Stomach (tissue), 9 donors: ENCODE data around the gene TAPBP. TPM values are rescaled to one million over a fixed set of nuclear protein-coding genes. Genes with fewer than 3 reads are reported as not detected.

ENCODE experiments used
- DNase-seq, 2 donors: peaks; one replicate each; pipeline versions ENCODE4 v3.0.0 to v3.0.0-alpha.2; 2013 to 2019
- H3K27ac ChIP-seq, 5 donors: fragments of 200-600 bp in 4 of 5; sonication (generic) in 4 of 5; one replicate each; pipeline ENCODE4 v1.5.1; 2013 to 2019; ENCODE audit warnings: mild to moderate bottlenecking in 1 of 5, moderate library complexity in 1 of 5
- H3K27me3 ChIP-seq, 3 donors: fragments of 200-600 bp; sonication (generic); one replicate each; pipeline ENCODE4 v1.5.1; 2017 to 2019; ENCODE audit warnings: mixed run types in 1 of 3
- H3K36me3 ChIP-seq, 4 donors: fragments of 200-600 bp; sonication (generic); 1 replicate in 3 of 4; 2 replicates in 1 of 4; pipeline ENCODE4 v1.5.1; 2016 to 2019
- H3K4me1 ChIP-seq, 4 donors: fragments of 200-600 bp; sonication (generic); one replicate each; pipeline ENCODE4 v1.5.1; 2016 to 2019
- H3K4me3 ChIP-seq, 4 donors: fragments of 200-600 bp; sonication (generic) in 3 of 4; one replicate each; pipeline ENCODE4 v1.5.1; 2016 to 2019; ENCODE audit warnings: mild to moderate bottlenecking in 1 of 4
- H3K9me3 ChIP-seq, 4 donors: fragments of 200-600 bp; sonication (generic); one replicate each; pipeline ENCODE4 v1.5.1; 2016 to 2019
- EP300 ChIP-seq: sonication (generic); formaldehyde crosslinking; IDR thresholded peaks from one replicate; pipeline ENCODE4 v1.6.1; 2017; ENCODE audit warnings: antibody characterized with exemption
- POLR2A ChIP-seq, 4 donors: fragments of 450-650 bp; IDR thresholded peaks; one replicate each; pipeline ENCODE4 v1.6.1; 2016; ENCODE audit warnings: antibody characterized with exemption in 4 of 4, control low read depth in 2 of 4, mild to moderate bottlenecking in 1 of 4, moderate library complexity in 1 of 4
- POLR2AphosphoS5 ChIP-seq, 3 donors: sonication (generic); formaldehyde crosslinking; IDR thresholded peaks; one replicate each; pipeline ENCODE4 v1.6.1; 2016; ENCODE audit warnings: antibody characterized with exemption in 3 of 3
- WGBS, 5 donors: extraction: QIAGEN DNeasy Blood & Tissue Kit in 3 of 5; methylation state at CpG; one replicate each; pipeline versions ENCODE4 v1.1.5 to v1.1.7; 2013 to 2018; 5-methylcytosine and 5-hydroxymethylcytosine counted together
- intact Hi-C: fragments of 100-400 bp; cut with DNase I; formaldehyde crosslinking; loops from one replicate; pipeline ENCODE4 v1.15.1; 2023; ENCODE audit warnings: low total_unique reads
- polyA plus RNA-seq, 3 donors: library from polyadenylated mRNA; stranded (reverse); fragments of 200-250 nt; gene quantifications; one replicate each; pipeline ENCODE4 v1.2.3, GENCODE V29; 2013
- total RNA-seq, 5 donors: library from RNA; depleted of rRNA; stranded (reverse); fragments of >200 nt; gene quantifications; one replicate each; pipeline versions ENCODE4 v1.1.0 to v1.2.3, GENCODE V29; 2014 to 2016
- TF ChIP-seq, protein P1 (sequence below), 7 experiments: fragments of 450-650 bp in 4 of 7; fragments of 200-600 bp in 3 of 7; sonication (generic) in 3 of 7; IDR thresholded peaks; one replicate each; pipeline ENCODE4 v1.5.1; 2016 to 2019; ENCODE audit warnings: antibody characterized with exemption in 7 of 7, control low read depth in 2 of 7, mild to moderate bottlenecking in 1 of 7
- donor health status: healthy with polysubstance abuse.
- donor health status: Bipolar disorder and iron deficiency.
- donor health status: healthy.

The TAPBP gene
- total and polyA plus RNA-seq, 8 donors = 17.0 to 242 (median 52.0) TPM

DNA sequence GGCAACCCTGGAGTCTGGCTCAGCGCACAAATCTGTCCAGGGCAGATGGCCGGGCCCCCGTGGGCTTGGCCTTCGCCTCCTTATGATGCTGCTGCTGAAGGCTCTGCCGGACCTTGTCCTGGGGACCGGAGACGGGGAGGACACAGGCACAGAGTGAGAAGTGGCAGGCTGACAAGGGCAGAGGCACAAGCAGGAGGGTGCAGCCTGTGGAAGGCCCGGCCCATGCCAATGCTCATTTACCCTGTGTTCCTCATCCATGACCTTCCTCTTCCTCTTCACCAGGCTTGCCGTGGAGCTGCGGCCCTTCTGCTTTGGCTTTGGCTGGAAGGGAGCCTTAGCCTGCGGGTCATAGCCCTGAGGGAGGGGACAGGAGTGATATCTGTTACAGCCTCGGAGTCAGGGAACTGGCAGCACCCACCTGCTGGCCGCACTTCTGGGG lies 34.6 kb downstream of the TAPBP start:
- WGBS, 5 donors = 56 to 80% (median 66%) methylated on average over 7 to 13 of the region's 13 CpGs
- no peak for TF ChIP-seq POLR2A (IDR thresholded peaks at IDR 0.05)
- TF ChIP-seq, protein P1, sequence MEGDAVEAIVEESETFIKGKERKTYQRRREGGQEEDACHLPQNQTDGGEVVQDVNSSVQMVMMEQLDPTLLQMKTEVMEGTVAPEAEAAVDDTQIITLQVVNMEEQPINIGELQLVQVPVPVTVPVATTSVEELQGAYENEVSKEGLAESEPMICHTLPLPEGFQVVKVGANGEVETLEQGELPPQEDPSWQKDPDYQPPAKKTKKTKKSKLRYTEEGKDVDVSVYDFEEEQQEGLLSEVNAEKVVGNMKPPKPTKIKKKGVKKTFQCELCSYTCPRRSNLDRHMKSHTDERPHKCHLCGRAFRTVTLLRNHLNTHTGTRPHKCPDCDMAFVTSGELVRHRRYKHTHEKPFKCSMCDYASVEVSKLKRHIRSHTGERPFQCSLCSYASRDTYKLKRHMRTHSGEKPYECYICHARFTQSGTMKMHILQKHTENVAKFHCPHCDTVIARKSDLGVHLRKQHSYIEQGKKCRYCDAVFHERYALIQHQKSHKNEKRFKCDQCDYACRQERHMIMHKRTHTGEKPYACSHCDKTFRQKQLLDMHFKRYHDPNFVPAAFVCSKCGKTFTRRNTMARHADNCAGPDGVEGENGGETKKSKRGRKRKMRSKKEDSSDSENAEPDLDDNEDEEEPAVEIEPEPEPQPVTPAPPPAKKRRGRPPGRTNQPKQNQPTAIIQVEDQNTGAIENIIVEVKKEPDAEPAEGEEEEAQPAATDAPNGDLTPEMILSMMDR (IDR thresholded peaks at IDR 0.05) = no peak
- TF ChIP-seq EP300 = no peak
- no peak for TF ChIP-seq POLR2AphosphoS5 (IDR thresholded peaks at IDR 0.05)

DNA sequence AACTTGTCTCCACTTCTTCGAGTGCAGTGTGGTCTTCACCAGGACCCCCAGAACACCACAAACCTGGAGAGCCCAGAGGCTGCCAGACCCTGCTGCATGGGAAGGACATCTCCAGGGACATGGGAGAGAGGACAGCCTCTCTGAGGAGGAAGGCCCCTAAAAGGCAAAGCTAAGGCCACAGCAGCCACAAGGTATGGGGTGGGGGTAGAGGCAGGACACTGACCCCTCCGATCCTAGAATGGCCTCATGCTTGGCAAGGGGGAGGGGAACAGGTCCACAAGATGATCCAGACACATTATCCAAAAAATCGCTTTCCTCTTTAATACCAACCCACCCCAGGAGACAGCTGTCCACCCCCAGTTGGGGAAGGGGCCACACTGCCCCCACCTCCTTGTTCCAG lies 35.1 kb downstream of the TAPBP start:
- 74 to 88% (median 83%) methylated on average over 3 of the region's 3 CpGs for WGBS, 5 donors
- Histone ChIP-seq H3K9me3 (no peaks in the 10 kb centered on the region), H3K4me3 (peak overlapping the region in 2 of 4 donors; percentile 70 to 77), H3K36me3 (peaks cover 49 to 84% (median 83%) of the 10 kb centered on the region in 4 donors), H3K27ac (peak overlapping the region in 3 of 5 donors; percentile 91 to 97 (median 96)), H3K27me3 (no peaks in the 10 kb centered on the region), H3K4me1 (peaks cover 43 to 66% (median 57%) of the 10 kb centered on the region in 4 donors)
- TF ChIP-seq, protein P1 (IDR thresholded peaks at IDR 0.05) = no peak
- no peak for TF ChIP-seq EP300
- no peak for TF ChIP-seq POLR2A (IDR thresholded peaks at IDR 0.05)
- TF ChIP-seq POLR2AphosphoS5 (IDR thresholded peaks at IDR 0.05) = no peak
- peak in 1 of 2 donors; percentile 7 for DNase-seq
- intact Hi-C loops = no loop called here

More for the DNA sequence above, 34.6 kb downstream of the TAPBP start:
- Histone ChIP-seq H3K27ac (peak overlapping the region in 2 of 5 donors; percentile 91 to 97), H3K4me1 (peaks cover 38 to 61% (median 52%) of the 10 kb centered on the region in 4 donors), H3K4me3 (no peak overlapping the region), H3K27me3 (no peaks in the 10 kb centered on the region), H3K36me3 (peaks cover 48 to 84% (median 83%) of the 10 kb centered on the region in 4 donors), H3K9me3 (no peaks in the 10 kb centered on the region)
- intact Hi-C loops = no loop called here
- peak in 1 of 2 donors; percentile 42 for DNase-seq

DNA sequence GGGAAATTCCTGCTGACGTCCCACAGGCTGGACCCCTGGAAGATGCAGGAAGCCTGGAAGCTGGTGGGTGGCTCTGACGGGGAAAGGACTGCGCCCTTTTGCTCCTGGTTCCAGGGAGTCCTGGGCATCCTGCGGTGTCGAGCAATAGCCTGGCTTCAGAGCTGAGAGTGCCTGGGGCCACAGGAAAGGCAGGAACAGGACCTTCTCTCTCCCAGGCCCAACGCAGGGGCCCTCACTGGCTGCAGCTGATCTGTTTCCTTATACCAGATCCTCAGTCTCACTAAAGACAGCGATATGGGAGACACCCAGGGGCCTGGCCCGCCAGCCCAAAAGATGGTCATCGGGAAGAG lies 35.5 kb downstream of the TAPBP start:
- H3K4me3 ChIP-seq = peak overlapping the region in 3 of 4 donors; percentile 70 to 77 (median 72)
- H3K4me1 ChIP-seq = peaks cover 47 to 71% (median 62%) of the 10 kb centered on the region in 4 donors
- DNase-seq = no peak
- no peaks in the 10 kb centered on the region for H3K9me3 ChIP-seq
- no peaks in the 10 kb centered on the region for H3K27me3 ChIP-seq
- intact Hi-C loops = no loop called here
- 75 to 82% (median 79%) methylated on average over 6 to 9 of the region's 9 CpGs for WGBS, 5 donors
- H3K36me3 ChIP-seq = peaks cover 49 to 84% (median 83%) of the 10 kb centered on the region in 4 donors
- H3K27ac ChIP-seq = peak overlapping the region; percentile 91 to 97 (median 95)
- TF ChIP-seq POLR2AphosphoS5 (IDR thresholded peaks at IDR 0.05) (no peak), EP300 (no peak), POLR2A (IDR thresholded peaks at IDR 0.05) (no peak)
- TF ChIP-seq, protein P1 (IDR thresholded peaks at IDR 0.05) = no peak

DNA sequence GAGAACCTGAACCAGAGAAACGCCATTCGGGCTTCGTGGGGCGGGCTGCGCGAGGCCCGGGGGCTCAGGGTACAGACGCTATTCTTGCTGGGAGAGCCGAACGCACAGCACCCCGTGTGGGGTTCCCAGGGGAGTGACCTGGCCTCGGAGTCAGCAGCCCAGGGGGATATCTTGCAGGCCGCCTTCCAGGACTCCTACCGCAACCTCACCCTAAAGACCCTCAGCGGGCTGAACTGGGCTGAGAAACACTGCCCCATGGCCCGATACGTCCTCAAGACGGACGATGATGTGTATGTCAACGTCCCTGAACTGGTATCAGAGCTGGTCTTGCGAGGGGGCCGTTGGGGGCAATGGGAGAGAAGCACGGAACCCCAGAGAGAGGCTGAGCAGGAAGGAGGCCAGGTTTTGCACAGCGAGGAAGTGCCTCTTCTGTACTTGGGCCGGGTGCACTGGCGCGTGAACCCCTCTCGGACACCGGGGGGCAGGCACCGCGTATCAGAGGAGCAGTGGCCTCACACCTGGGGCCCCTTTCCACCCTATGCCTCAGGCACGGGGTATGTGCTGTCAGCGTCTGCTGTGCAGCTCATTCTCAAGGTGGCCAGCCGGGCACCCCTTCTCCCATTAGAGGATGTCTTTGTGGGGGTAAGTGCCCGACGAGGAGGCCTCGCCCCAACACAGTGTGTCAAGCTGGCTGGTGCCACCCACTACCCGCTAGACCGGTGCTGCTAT lies 36.1 kb downstream of the TAPBP start:
- no peak for TF ChIP-seq POLR2A (IDR thresholded peaks at IDR 0.05)
- TF ChIP-seq, protein P1 (IDR thresholded peaks at IDR 0.05) = no peak
- TF ChIP-seq EP300 = no peak
- TF ChIP-seq POLR2AphosphoS5 (IDR thresholded peaks at IDR 0.05) = no peak
- Histone ChIP-seq H3K4me1 (peaks cover 52 to 76% (median 67%) of the 10 kb centered on the region in 4 donors), H3K36me3 (peaks cover 45 to 82% (median 79%) of the 10 kb centered on the region in 4 donors), H3K9me3 (no peaks in the 10 kb centered on the region), H3K27ac (peak overlapping the region; percentile 91 to 97 (median 95)), H3K4me3 (peak overlapping the region; percentile 70 to 79 (median 74)), H3K27me3 (no peaks in the 10 kb centered on the region)
- WGBS, 5 donors = 33 to 49% (median 44%) methylated on average over 15 to 39 of the region's 39 CpGs
- intact Hi-C loops = no loop called here
- peak in 1 of 2 donors; percentile 42 for DNase-seq
